Immature natural killer cell (primary cell): ENCODE measurements around the gene PTPRE. TPM values are rescaled to one million over a fixed set of nuclear protein-coding genes. Genes with fewer than 3 reads are reported as not detected.

ENCODE experiments used
- DNase-seq, 3 donors: peaks; one replicate each; pipeline ENCODE4 v3.0.0; 2022; ENCODE audit warnings: mixed read lengths in 1 of 3
- H3K27ac Mint-ChIP-seq, 6 donors: one replicate each; pipeline ENCODE4 v1.8.0; 2020; ENCODE audit warnings: mixed read lengths in 6 of 6, mild to moderate bottlenecking in 5 of 6, inconsistent platforms in 4 of 6, moderate library complexity in 3 of 6
- H3K27me3 Mint-ChIP-seq, 3 donors: one replicate each; pipeline ENCODE4 v1.8.0; 2020 to 2021; ENCODE audit warnings: low read depth in 3 of 3, mild to moderate bottlenecking in 3 of 3, mixed read lengths in 3 of 3, moderate library complexity in 3 of 3, inconsistent platforms in 1 of 3
- H3K36me3 Mint-ChIP-seq, 3 donors: one replicate each; pipeline ENCODE4 v1.8.0; 2020; ENCODE audit warnings: mixed read lengths in 3 of 3, inconsistent platforms in 2 of 3, mild to moderate bottlenecking in 2 of 3
- H3K4me1 Mint-ChIP-seq, 2 donors: one replicate each; pipeline ENCODE4 v1.8.0; 2020; ENCODE audit warnings: inconsistent platforms in 2 of 2, mild to moderate bottlenecking in 2 of 2, mixed read lengths in 2 of 2, moderate library complexity in 1 of 2
- H3K4me3 Mint-ChIP-seq, 5 donors: one replicate each; pipeline ENCODE4 v1.8.0; 2020; ENCODE audit warnings: mild to moderate bottlenecking in 5 of 5, mixed read lengths in 5 of 5, inconsistent platforms in 3 of 5, moderate library complexity in 3 of 5
- H3K9me3 Mint-ChIP-seq, 6 donors: one replicate each; pipeline ENCODE4 v1.8.0; 2020; ENCODE audit warnings: mild to moderate bottlenecking in 6 of 6, mixed read lengths in 6 of 6, inconsistent platforms in 4 of 6, moderate library complexity in 3 of 6
- polyA plus RNA-seq, 3 donors: library from polyadenylated mRNA; unstranded; fragments of 300-500 nt; fragmentation: Illumina TruSeq; gene quantifications; one replicate each; pipeline ENCODE4 v1.2.3, GENCODE V29; 2021

The PTPRE gene
- polyA plus RNA-seq, 3 donors from 2014 or later = 35.7 to 73.1 (median 40.3) TPM

- Mint-ChIP-seq H3K27ac (no peak overlapping the region), H3K9me3 (peaks cover 0 to 1% (median 0%) of the 10 kb centered on the region in 6 donors), H3K27me3 (peaks cover 0 to 1% (median 0%) of the 10 kb centered on the region in 3 donors), H3K4me3 (no peak overlapping the region), H3K36me3 (no peaks in the 10 kb centered on the region), H3K4me1 (peaks cover 4 to 11% of the 10 kb centered on the region in 2 donors)
- DNase-seq = no peak
Observed at GRCh38 chr10:127919418-127920271, 12.7 kb downstream of the PTPRE start.

DNA sequence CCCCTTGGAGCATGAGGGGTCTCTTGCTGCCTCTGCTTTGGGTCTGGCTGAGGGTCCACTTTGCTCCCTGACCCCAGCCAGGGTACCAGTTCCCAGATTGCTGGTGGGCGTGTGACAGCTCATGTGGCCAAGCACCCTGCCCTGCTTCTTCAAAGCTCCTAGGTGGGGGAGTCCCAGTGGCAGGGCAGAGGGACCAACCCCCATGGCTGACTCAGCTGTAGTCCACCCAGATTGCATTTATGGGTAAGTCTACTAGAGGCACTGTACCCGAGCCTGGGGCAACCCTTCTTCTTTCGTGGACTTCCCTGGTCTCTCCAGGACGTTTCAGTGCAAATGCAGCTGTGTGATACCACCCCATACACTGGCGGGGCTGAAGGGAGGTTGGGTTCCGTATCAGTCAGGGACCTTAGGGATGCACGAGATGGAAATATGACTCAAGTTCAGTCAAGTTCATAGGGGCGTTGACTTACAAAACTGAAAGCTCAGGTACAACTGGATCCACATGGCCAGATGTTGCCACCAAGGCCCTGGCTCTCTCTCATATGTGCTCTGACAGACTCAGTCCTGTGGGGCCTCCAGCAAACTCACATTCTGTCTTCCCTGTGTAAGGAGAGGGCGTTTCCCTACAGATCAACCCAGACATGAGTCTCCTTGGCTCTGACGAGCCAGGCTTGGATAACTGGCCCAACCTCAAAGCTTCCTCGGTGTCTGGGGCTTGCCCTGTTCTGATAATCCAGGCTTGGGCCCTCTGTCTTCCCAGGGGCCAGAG is 13.6 kb downstream of the PTPRE start:
- H3K27ac Mint-ChIP-seq = no peak overlapping the region

GRCh38 chr10:127921075-127921752 is 14.3 kb downstream of the PTPRE start:
- Mint-ChIP-seq H3K36me3 (no peaks in the 10 kb centered on the region), H3K4me1 (peaks cover 9 to 11% of the 10 kb centered on the region in 2 donors), H3K9me3 (peaks cover 0 to under 1% (median 0%) of the 10 kb centered on the region in 6 donors), H3K27ac (no peak overlapping the region), H3K4me3 (no peak overlapping the region), H3K27me3 (peaks cover 0 to 2% (median 0%) of the 10 kb centered on the region in 3 donors)
- DNase-seq = no peak

More for the DNA sequence above, 13.6 kb downstream of the PTPRE start:
- Mint-ChIP-seq H3K36me3 (no peaks in the 10 kb centered on the region), H3K9me3 (peaks cover 0 to 1% (median 0%) of the 10 kb centered on the region in 6 donors), H3K4me1 (peaks cover 9 to 11% of the 10 kb centered on the region in 2 donors), H3K27me3 (peaks cover 0 to 1% (median 0%) of the 10 kb centered on the region in 3 donors), H3K4me3 (no peak overlapping the region)
- no peak for DNase-seq

DNA sequence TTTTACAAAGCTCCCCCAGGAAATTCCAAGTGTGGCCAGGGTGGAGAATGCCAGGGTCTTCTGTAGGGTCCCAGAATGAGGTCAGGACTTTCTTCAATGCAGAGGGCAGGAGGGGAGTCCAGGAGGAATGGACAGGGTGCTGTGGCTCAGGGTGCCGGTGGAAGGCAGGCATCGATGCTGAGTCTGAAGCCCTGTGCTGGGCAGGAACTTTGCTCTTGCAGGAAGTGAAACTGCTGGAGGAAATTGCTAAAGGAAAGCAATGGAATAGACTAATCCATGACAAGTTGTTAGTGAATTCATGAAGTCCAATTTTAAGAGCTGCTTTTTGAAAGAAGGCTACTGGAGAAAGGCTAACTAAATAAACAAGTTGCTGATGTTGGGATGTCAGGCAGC is 14.8 kb downstream of the PTPRE start:
- H3K4me3 Mint-ChIP-seq = no peak overlapping the region

DNA sequence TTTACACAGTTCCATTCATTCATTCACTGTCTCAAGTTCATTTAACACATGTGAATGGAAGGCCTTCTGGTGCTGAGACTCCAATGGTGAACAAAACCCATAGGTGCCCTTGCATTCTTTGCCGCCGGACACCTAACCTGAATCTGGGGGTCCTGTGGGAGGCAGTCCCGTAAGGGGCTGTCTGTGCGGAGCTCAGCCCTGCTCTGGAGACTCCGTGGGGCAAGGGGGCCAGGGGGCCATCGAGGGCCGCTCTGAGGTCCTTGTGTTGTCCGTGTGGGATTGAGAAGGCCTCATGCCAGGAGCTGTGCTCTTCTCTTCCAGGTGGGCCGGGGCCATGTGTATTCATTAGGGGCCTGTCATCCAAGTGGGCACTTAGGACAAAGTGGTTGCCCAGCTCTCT is 15.3 kb downstream of the PTPRE start:
- Mint-ChIP-seq H3K27ac (no peak overlapping the region), H3K4me3 (no peak overlapping the region), H3K4me1 (peaks cover 9 to 11% of the 10 kb centered on the region in 2 donors), H3K36me3 (no peaks in the 10 kb centered on the region), H3K27me3 (peaks cover 0 to 5% (median 0%) of the 10 kb centered on the region in 3 donors), H3K9me3 (no peaks in the 10 kb centered on the region)
- DNase-seq = no peak

More for the DNA sequence above, 14.8 kb downstream of the PTPRE start:
- Mint-ChIP-seq H3K36me3 (no peaks in the 10 kb centered on the region), H3K27ac (no peak overlapping the region), H3K27me3 (peaks cover 0 to 5% (median 0%) of the 10 kb centered on the region in 3 donors), H3K9me3 (no peaks in the 10 kb centered on the region), H3K4me1 (peaks cover 9 to 11% of the 10 kb centered on the region in 2 donors)
- no peak for DNase-seq

DNA sequence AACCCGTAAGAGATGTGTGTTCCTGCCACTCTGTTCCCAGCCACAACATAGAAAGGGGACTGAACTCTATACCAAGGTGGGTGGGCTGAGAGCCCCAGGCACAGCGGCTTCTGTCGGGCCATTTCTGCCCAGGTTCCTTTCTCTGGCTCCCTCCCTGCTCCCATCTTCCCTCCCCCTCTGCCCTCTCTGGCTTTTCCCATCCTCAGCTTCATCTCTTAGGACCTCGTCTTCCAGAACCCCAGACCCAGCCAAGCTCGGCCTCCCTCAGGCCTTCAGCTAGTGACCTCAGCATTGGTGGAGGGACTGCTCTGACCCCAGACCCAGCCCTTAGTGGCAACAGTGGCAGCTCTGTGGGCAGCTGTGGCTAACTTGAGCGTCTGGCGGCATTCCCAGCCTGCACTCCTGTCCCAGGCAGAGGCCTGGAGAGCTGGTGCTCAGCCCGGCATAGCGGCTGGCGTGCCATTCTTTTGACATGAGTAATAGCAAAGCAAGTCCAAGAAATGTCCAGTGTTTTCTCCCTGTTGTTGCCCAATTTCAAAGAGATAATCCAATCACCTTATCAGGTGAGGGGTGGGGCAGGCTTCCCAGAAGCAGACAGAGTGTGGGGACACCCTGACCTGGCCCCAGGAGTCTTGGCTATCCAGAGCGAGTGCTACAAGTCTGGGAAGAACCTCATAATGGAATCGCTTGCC is 15.9 kb downstream of the PTPRE start:
- H3K27me3 Mint-ChIP-seq = peaks cover 0 to 5% (median 0%) of the 10 kb centered on the region in 3 donors
- H3K4me3 Mint-ChIP-seq = no peak overlapping the region
- H3K9me3 Mint-ChIP-seq = no peaks in the 10 kb centered on the region
- H3K27ac Mint-ChIP-seq = no peak overlapping the region
- peaks cover 9 to 11% of the 10 kb centered on the region in 2 donors for H3K4me1 Mint-ChIP-seq
- no peaks in the 10 kb centered on the region for H3K36me3 Mint-ChIP-seq
- no peak for DNase-seq

- Mint-ChIP-seq H3K27me3 (peaks cover 0 to 5% (median 0%) of the 10 kb centered on the region in 3 donors), H3K4me3 (no peak overlapping the region), H3K36me3 (no peaks in the 10 kb centered on the region), H3K4me1 (peaks cover 9 to 11% of the 10 kb centered on the region in 2 donors), H3K27ac (no peak overlapping the region), H3K9me3 (no peaks in the 10 kb centered on the region)
- no peak for DNase-seq
Observed at GRCh38 chr10:127923646-127924045, 16.7 kb downstream of the PTPRE start.

DNA sequence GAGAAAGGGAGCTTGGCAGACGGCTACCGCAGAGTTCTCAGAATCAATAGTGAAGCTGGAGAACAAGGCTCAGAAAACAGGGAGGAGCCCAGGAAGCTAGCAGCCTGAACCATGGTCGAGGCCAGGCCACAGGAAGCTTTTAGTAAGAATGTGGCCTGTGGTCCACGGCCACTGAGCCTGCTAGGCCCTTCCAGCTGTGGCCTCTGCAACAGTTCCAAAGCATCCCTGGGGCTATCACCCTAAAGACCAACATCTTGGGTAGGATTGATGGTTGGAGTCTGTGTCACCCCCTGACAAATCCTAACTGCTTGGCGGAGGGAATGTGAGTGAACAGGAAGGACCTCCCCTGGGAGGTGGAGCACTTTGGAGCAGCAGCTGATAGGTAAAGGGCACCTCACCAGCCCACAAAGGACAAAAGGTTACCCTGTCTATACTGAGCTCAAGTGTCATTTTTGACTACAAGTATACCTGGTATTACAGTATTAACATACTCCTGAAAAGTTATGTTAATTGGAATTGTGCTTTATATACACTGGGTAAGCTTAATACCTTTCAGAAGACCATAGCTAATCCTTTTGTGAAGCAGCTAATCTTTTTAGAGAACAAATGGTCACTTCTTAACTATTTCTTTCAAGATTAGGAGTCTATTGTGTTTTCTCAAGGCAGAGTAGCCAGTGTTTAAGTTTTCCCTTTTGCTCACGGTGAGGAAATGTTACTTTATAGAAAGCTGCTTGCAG is 18.7 kb downstream of the PTPRE start:
- Mint-ChIP-seq H3K27ac (no peak overlapping the region), H3K9me3 (no peaks in the 10 kb centered on the region)

GRCh38 chr10:127926455-127926854 is 19.6 kb downstream of the PTPRE start:
- no peak for DNase-seq
- Mint-ChIP-seq H3K4me3 (no peak overlapping the region), H3K27me3 (peaks cover 0 to 7% (median 0%) of the 10 kb centered on the region in 3 donors), H3K4me1 (peaks cover 0 to 5% of the 10 kb centered on the region in 2 donors), H3K9me3 (no peaks in the 10 kb centered on the region), H3K36me3 (no peaks in the 10 kb centered on the region), H3K27ac (no peak overlapping the region)

More for the DNA sequence above, 18.7 kb downstream of the PTPRE start:
- no peak for DNase-seq
- H3K27me3 Mint-ChIP-seq = peaks cover 0 to 7% (median 0%) of the 10 kb centered on the region in 3 donors
- no peak overlapping the region for H3K4me3 Mint-ChIP-seq
- H3K4me1 Mint-ChIP-seq = peaks cover 0 to 5% of the 10 kb centered on the region in 2 donors
- H3K36me3 Mint-ChIP-seq = no peaks in the 10 kb centered on the region

DNA sequence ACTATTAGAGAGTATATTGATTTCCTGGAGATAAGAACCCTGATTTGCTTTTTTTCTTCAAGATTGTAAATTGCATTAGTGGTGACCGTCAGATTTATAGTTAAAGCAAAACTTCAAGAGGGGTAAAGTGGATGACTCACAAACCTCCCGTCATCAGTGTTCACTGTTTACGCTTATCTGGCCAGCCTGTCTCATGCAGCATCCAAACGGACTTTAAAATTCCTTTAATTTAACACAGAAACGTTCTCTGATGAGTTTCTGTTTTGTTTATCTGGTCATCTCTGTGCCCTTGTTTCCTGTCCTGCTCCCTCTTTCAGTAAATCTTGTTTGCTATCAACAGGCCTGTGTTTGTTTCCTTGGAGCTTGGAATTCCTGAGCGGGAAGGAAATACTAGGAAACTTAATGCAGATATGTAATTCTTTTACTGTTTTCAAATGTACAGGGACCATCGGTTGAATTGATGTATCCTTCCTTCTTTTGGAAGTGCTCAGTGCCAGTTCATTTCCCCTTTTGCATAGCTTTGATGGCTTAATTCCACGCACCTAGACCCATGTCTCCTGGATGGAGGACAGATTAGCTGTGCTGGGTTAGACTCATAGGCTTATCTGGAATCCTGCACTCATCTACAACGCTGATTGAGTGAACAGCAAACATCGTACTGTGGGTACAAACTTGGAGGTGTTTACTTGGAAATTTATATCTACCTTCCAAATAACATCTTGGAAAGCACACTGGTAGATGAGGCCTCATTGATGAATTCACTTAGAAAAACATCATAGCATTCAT is 21.3 kb downstream of the PTPRE start:
- Mint-ChIP-seq H3K27me3 (peaks cover 0 to 8% (median 2%) of the 10 kb centered on the region in 3 donors), H3K27ac (no peak overlapping the region), H3K4me3 (no peak overlapping the region), H3K9me3 (no peaks in the 10 kb centered on the region), H3K36me3 (no peaks in the 10 kb centered on the region), H3K4me1 (peaks cover 0 to 5% of the 10 kb centered on the region in 2 donors)
- no peak for DNase-seq

DNA sequence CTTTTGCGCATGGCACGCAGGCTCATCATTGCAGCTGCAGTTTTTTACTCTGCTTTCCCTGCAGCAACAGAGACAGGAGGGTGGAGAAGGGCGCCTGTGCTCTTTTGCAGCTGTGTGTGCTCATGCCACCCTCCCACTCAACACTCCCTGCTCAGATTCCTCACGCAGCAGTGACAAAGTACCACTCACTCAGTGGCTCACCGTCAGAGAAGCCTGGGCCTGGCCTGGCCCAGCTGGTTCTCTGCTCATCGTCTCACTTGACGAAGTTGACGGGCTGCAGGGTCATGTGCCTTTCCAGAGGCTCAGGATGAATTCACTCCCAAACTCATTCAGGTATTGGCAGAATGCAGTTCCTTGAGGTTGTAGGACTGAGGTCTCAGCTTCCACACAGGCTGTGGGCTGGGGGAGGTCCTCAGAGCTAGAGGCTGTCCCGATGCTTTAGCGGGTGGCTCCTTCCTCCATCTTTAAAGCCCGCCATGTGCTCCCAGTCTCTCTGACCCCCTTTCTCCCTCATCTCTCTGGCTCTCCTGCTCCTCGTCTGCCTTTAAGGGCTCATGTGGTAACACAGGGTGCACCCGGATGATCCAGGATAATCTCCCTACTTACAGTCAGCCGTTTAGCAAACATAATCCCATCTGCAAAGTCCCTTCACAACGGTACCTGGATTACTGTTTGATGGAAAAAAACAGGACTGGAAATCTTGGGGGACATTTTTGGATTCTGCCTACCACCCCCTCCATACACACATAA is 25.8 kb downstream of the PTPRE start:
- H3K4me1 Mint-ChIP-seq = no peaks in the 10 kb centered on the region
- H3K4me3 Mint-ChIP-seq = no peak overlapping the region
- no peaks in the 10 kb centered on the region for H3K9me3 Mint-ChIP-seq
- H3K27ac Mint-ChIP-seq = no peak overlapping the region
- H3K36me3 Mint-ChIP-seq = no peaks in the 10 kb centered on the region
- no peak for DNase-seq
- peaks cover 2 to 8% (median 7%) of the 10 kb centered on the region in 3 donors for H3K27me3 Mint-ChIP-seq
